Erythroblast (primary cell): ENCODE measurements around the gene RNU1-4.
"Not testable (repeated sequence)": the region's sequence is repeated elsewhere in the genome, so short reads cannot be mapped to it uniquely, and the experiment has no call there.

Source experiments
- GATA1 ChIP-seq: IDR thresholded peaks from 2 replicates; pipeline ENCODE4 v1.6.1; 2011; ENCODE audit warnings: low read depth, mild to moderate bottlenecking, control low read depth, low read length, moderate library complexity
- POLR2A ChIP-seq: IDR thresholded peaks from 2 replicates; pipeline ENCODE4 v1.6.1; 2011; ENCODE audit warnings: mild to moderate bottlenecking, low read length

DNA sequence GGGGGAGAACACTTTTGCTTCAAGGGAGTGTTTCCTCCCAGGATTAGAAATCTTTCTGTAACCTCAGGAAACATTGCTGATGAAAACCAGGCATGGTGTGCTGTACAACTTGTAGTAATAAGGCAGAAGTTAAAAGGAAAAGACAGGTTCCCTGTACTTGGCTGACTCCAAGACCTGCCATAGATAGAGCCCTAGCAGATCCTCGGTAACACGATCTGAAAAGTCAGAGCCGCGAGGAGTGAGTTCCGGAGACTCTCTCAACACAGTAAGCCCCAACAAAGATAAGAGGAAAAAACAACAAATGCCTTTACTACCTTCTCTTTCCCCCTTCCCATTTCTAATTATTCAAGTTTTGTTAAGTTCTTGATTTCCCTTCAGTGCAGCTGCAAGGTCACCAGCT lies 7.3 kb downstream of the RNU1-4 start:
- TF ChIP-seq POLR2A, GATA1: not testable (repeated sequence)
